ENCODE results near the gene SERPINA3. TPM values are rescaled to one million over a fixed set of nuclear protein-coding genes. Genes with fewer than 3 reads are reported as not detected.

The SERPINA3 gene
- total RNA-seq, 1 experiment from 2014 or later = 3.5 TPM

GRCh38 chr14:94663538-94663937, 51.3 kb downstream of the SERPINA3 start (continued):
- TF ChIP-seq TP53 (CRISPR knock-in tag; IDR thresholded peaks at IDR 0.05) = no peak
- TF ChIP-seq ATF1 (CRISPR knock-in tag; IDR thresholded peaks at IDR 0.05) = no peak
- no peak for TF ChIP-seq MXD4 (CRISPR knock-in tag; IDR thresholded peaks at IDR 0.05; ENCODE audit: borderline replicate concordance)
- no peak for TF ChIP-seq CREB1 (CRISPR knock-in tag; IDR thresholded peaks at IDR 0.05)
- no peak for TF ChIP-seq SMAD4 (CRISPR knock-in tag; IDR thresholded peaks at IDR 0.05)

GRCh38 chr14:94663965-94664704, 51.9 kb downstream of the SERPINA3 start:
- ATAC-seq (no peak), DNase-seq (ENCODE audit: low spot score) (no peak)
- Mint-ChIP-seq H3K27ac (no peak overlapping the region), H3K36me3 (no peaks in the 10 kb centered on the region), H3K27me3 (ENCODE audit: low read depth) (peaks cover 13% of the 10 kb centered on the region), H3K4me1 (no peaks in the 10 kb centered on the region), H3K4me3 (no peak overlapping the region), H3K9me3 (no peaks in the 10 kb centered on the region)
- TF ChIP-seq RELA (CRISPR knock-in tag; IDR thresholded peaks at IDR 0.05; ENCODE audit: borderline replicate concordance) = no peak
- CTCF ChIA-PET = no interaction called here
- POLR2A ChIA-PET = no interaction called here

- Mint-ChIP-seq H3K36me3 (no peaks in the 10 kb centered on the region), H3K27me3 (ENCODE audit: low read depth) (peaks cover 10% of the 10 kb centered on the region), H3K27ac (no peak overlapping the region), H3K4me1 (no peaks in the 10 kb centered on the region), H3K4me3 (no peak overlapping the region), H3K9me3 (no peaks in the 10 kb centered on the region)
- ChIA-PET CTCF (no interaction called here), POLR2A (no interaction called here)
- ATAC-seq (no peak), DNase-seq (ENCODE audit: low spot score) (no peak)
- no peak for TF ChIP-seq CREM (CRISPR knock-in tag; IDR thresholded peaks at IDR 0.05)
- TF ChIP-seq SOX15 (CRISPR knock-in tag; IDR thresholded peaks at IDR 0.05) = no peak
- no peak for TF ChIP-seq NR2C2 (CRISPR knock-in tag; IDR thresholded peaks at IDR 0.05)
- TF ChIP-seq KAT7 (CRISPR knock-in tag; IDR thresholded peaks at IDR 0.05; ENCODE audit: borderline replicate concordance) = no peak
- TF ChIP-seq ZMAT4 (CRISPR knock-in tag; IDR thresholded peaks at IDR 0.05) = no peak
- TF ChIP-seq FOXK1 (CRISPR knock-in tag; IDR thresholded peaks at IDR 0.05) = no peak
- no peak for TF ChIP-seq PRRX2 (CRISPR knock-in tag; IDR thresholded peaks at IDR 0.05)
- TF ChIP-seq EMX1 (CRISPR knock-in tag; IDR thresholded peaks at IDR 0.05) = no peak
- no peak for TF ChIP-seq CBFB (CRISPR knock-in tag; IDR thresholded peaks at IDR 0.05; ENCODE audit: low read depth)
- no peak for TF ChIP-seq ZNF232 (CRISPR knock-in tag; IDR thresholded peaks at IDR 0.05)
- no peak for TF ChIP-seq ZSCAN18 (CRISPR knock-in tag; IDR thresholded peaks at IDR 0.05)
- no peak for TF ChIP-seq ZNF138 (CRISPR knock-in tag; conservative IDR thresholded peaks at IDR 0.05)
- no peak for TF ChIP-seq CREB1 (CRISPR knock-in tag; IDR thresholded peaks at IDR 0.05)
- TF ChIP-seq OVOL2 (CRISPR knock-in tag; IDR thresholded peaks at IDR 0.05; ENCODE audit: borderline replicate concordance) = no peak
- no peak for TF ChIP-seq NFATC4 (CRISPR knock-in tag; IDR thresholded peaks at IDR 0.05)
- no peak for TF ChIP-seq RORB (CRISPR knock-in tag; IDR thresholded peaks at IDR 0.05)
- TF ChIP-seq ZNF281 (CRISPR knock-in tag; IDR thresholded peaks at IDR 0.05) = no peak
- TF ChIP-seq GABPB1 (CRISPR knock-in tag; IDR thresholded peaks at IDR 0.05) = no peak
These were observed 52.9 kb downstream of the SERPINA3 start for GRCh38 chr14:94665121-94665520.
